ENCODE results near the gene KCTD1. TPM values are rescaled to one million over a fixed set of nuclear protein-coding genes. Genes with fewer than 3 reads are reported as not detected.

The KCTD1 gene
- total RNA-seq, 1 donor from 2014 or later, result 6.4 TPM

DNA sequence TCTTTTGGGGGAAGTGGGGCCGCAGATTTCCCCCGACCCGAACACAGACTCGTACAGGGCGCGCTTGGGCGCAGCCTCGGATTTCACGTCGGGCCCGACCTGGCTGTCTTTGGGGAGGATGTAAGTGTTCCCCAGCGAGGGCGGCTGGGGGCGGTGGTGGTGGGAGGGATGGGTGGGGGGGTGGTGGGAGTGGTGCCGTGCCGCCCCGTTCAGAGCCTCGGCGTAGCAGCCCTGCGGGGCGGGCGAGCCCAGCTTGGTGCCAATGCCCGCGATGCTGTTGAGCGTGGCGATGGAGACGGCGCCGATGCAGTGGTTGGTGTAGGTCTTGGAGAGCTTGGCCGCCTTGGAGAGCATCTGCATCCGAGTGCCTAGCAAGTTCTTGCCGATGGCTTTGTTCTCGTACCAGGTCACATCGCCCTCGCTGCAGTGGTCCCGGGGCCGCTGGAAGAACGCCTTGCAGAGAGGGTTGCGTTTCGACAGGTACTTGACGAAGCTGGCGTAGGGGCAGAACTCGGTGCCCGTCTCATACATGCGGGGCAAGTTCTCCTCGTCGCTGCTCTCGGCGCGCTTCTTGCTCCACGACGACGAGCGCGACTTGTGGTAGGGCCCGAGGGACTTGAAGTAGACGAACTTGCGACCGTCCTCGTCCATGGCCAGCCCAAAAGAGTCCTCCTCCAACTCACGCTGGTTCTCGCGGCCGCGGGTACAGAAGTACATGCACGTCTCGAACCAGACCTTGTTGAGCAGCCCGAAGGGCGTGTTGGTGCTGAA is 1.3 kb downstream of the KCTD1 start:
- Histone ChIP-seq H3K9me3 (replicated peaks) (no peaks in the 10 kb centered on the region), H3K27me3 (ENCODE audit: low read depth) (peaks cover 15% of the 10 kb centered on the region), H3K4me1 (peaks cover 77% of the 10 kb centered on the region), H3K36me3 (no peaks in the 10 kb centered on the region), H3K27ac (replicated peaks) (peak overlapping the region; percentile 84), H3K4me3 (peak overlapping the region; percentile 81)
- TF ChIP-seq, protein P1, sequence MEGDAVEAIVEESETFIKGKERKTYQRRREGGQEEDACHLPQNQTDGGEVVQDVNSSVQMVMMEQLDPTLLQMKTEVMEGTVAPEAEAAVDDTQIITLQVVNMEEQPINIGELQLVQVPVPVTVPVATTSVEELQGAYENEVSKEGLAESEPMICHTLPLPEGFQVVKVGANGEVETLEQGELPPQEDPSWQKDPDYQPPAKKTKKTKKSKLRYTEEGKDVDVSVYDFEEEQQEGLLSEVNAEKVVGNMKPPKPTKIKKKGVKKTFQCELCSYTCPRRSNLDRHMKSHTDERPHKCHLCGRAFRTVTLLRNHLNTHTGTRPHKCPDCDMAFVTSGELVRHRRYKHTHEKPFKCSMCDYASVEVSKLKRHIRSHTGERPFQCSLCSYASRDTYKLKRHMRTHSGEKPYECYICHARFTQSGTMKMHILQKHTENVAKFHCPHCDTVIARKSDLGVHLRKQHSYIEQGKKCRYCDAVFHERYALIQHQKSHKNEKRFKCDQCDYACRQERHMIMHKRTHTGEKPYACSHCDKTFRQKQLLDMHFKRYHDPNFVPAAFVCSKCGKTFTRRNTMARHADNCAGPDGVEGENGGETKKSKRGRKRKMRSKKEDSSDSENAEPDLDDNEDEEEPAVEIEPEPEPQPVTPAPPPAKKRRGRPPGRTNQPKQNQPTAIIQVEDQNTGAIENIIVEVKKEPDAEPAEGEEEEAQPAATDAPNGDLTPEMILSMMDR (IDR thresholded peaks at IDR 0.05; ENCODE audit: borderline replicate concordance), result no peak
- DNase-seq, result no peak
- intact Hi-C loops (cut with micrococcal nuclease), result no loop called here

DNA sequence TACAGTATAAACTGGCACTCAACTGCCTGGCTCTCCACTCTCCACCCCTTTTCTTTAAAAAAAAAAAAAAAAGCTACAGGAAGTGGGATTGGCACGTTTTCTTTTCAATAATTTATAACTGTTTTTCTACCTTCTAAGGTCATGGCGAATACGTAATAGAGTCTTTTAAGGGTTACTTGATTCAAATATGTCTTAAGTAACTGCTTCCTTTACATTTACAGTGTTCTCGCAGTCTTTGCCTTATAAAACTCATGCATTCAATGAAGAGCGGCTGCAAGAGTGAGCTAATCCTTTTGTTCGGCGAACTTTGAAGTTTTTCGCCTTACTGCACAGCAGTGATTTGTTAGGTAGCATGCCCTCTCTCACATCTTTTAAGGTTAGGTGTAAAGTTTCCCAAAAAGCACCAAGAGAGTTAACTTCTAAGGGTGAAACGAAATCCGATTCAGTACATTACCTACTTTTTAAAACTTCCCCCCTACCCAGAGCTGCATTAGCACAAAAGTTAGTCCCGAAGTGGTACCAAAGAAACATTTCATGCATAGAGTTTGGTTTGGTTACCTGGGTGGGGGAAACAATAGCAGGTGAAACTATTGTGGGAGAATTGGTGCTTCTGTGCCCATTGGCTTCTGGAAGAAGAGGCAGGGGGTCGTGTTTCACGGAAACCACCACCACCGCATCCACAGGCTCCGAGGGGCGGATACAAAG is 2.0 kb downstream of the KCTD1 start:
- H3K27me3 ChIP-seq (ENCODE audit: low read depth), result peaks cover 9% of the 10 kb centered on the region
- H3K27ac ChIP-seq (replicated peaks), result no peak overlapping the region
- no peak for DNase-seq
- peak overlapping the region; percentile 81 for H3K4me3 ChIP-seq
- H3K9me3 ChIP-seq (replicated peaks), result no peaks in the 10 kb centered on the region
- H3K4me1 ChIP-seq, result peaks cover 77% of the 10 kb centered on the region
- intact Hi-C loops (cut with micrococcal nuclease), result no loop called here
- TF ChIP-seq, protein P1 (IDR thresholded peaks at IDR 0.05; ENCODE audit: borderline replicate concordance), result no peak
- no peaks in the 10 kb centered on the region for H3K36me3 ChIP-seq

DNA sequence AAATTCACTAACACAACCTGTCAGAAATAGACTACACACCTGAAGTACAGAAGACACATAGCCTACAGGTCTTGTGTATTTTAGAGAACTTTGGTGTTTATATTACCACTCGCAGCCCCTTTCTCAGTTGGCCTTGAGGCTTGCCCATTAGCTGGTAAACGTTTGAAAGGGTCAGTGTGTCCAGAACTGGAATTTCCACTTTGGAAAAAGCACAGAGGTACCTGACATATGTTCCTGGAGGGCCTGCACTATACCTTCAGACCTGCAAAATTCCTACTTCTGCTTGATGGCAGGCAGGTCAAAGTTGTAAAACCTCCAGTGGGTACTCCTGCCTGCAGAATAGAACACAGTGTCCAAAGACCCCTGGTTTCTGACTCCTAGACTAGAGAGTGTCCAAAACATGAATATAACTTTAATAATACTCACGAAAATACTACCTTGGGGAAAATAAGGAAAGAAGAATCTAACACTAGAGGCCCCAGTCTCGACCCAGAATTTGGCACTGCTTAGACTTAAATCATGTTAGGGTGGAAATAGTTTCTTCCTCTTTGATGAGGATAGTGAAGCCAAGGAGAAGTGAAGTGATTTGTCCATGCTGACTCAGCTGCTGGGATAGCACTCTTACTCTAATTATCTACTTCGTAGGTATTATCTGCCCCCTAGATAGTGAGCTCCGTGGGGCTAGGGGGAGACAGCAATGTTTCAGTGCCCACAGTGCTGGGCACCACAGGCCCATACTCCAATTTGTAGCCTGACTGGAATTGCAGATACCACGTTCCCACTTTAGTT is 2.8 kb downstream of the KCTD1 start:
- no peaks in the 10 kb centered on the region for H3K9me3 ChIP-seq (replicated peaks)
- TF ChIP-seq, protein P1 (IDR thresholded peaks at IDR 0.05; ENCODE audit: borderline replicate concordance), result no peak
- intact Hi-C loops (cut with micrococcal nuclease), result no loop called here
- no peak overlapping the region for H3K27ac ChIP-seq (replicated peaks)
- peaks cover 73% of the 10 kb centered on the region for H3K4me1 ChIP-seq
- peaks cover 1% of the 10 kb centered on the region for H3K27me3 ChIP-seq (ENCODE audit: low read depth)
- H3K4me3 ChIP-seq, result peak overlapping the region; percentile 81
- no peaks in the 10 kb centered on the region for H3K36me3 ChIP-seq
- no peak for DNase-seq

DNA sequence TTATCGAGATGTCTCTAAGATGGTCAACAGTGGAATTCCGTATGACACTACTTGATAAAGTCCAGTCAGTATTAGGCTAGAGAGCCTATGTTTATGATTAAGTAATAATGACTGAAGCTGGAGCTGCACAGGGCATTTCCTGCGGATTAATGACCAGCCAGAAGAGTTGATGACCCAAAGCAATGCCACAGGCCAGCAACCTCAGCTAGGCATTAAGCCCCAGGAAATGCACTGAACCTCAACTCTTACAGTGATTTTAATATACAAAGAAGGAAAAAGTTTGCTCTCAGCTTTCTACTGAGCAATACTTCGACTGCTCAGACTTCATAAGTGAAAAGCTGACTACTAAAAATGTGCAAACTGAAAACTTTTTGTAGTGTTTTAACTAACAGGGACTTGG is 3.9 kb downstream of the KCTD1 start:
- intact Hi-C loops (cut with micrococcal nuclease), result no loop called here

DNA sequence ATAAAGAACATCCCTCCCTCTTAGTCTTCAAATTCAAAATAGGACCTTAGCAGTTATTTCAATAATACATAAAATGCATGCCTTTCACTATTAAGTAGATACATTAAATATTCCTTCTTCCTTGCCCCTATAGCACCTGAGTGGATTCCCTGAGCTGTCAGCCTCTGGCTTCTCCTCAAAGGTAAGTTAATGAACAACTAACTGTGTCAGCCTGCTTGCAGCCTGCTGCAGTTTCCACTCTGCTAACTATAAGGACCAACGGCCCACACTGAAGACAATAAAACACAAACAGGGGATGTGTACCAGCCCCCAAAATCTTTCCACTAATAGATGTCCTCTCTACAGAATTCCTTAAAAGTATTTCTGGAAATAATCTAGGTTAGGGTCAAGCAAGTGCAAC is 5.0 kb downstream of the KCTD1 start:
- Histone ChIP-seq H3K9me3 (replicated peaks) (no peaks in the 10 kb centered on the region), H3K4me1 (peaks cover 61% of the 10 kb centered on the region), H3K4me3 (no peak overlapping the region), H3K27me3 (ENCODE audit: low read depth) (no peaks in the 10 kb centered on the region), H3K36me3 (no peaks in the 10 kb centered on the region), H3K27ac (replicated peaks) (no peak overlapping the region)
- no peak for DNase-seq
- TF ChIP-seq, protein P1 (IDR thresholded peaks at IDR 0.05; ENCODE audit: borderline replicate concordance), result no peak
- intact Hi-C loops (cut with micrococcal nuclease), result no loop called here

More for the DNA sequence above, 3.9 kb downstream of the KCTD1 start:
- DNase-seq, result no peak
- H3K4me3 ChIP-seq, result peak overlapping the region; percentile 81
- no peaks in the 10 kb centered on the region for H3K27me3 ChIP-seq (ENCODE audit: low read depth)
- H3K9me3 ChIP-seq (replicated peaks), result no peaks in the 10 kb centered on the region
- H3K36me3 ChIP-seq, result no peaks in the 10 kb centered on the region
- no peak overlapping the region for H3K27ac ChIP-seq (replicated peaks)
- H3K4me1 ChIP-seq, result peaks cover 71% of the 10 kb centered on the region
- TF ChIP-seq, protein P1 (IDR thresholded peaks at IDR 0.05; ENCODE audit: borderline replicate concordance), result no peak
